Measurements from ENCODE around the gene INPP5A.

INPP5A gene

DNA sequence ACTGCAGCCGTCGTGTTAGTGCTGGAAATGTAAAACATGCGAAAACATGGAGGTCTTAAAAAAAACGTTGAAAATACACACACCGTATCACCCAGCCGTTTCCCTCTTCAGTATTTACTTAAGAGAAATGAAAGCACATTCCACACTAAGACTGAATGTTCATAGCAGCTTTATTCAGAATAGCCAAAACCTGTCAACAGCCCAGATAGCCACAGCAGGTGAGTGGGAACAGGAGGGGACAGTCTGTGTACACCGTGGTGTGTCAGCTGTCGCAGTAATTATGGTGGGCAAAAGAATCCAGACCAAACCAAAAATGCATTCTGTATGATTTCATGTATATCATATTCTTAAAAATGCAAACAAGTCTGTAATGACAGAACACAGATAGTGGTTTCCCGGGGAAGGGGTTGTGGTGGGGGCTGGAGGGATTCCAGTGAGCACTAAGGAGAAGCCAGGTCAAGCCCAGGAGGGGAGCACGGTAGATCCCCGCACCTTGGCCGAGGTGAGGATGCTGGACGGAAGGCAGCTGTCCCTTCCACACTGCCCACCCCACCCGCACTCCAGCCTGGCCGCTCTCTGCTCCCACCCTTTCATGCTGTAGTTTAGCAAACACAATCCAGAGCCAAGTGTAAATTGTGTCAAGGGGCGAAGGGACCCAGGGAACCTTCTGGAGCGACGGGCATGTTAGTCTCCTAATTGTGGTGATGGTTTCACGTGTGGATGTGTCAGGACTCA, 124.8 kb downstream of the INPP5A start:
- no peaks in the 10 kb centered on the region for H3K9me3 ChIP-seq (ENCODE audit: control insufficient read depth in 1 of 2, low read length in 2 of 2)
- H3K9ac ChIP-seq (ENCODE audit: low read depth in 1 of 2, low read length in 2 of 2) = no peak overlapping the region
- H3K27ac ChIP-seq (ENCODE audit: low read depth, low read length) = no peak overlapping the region
- no peaks in the 10 kb centered on the region for H3K4me1 ChIP-seq (ENCODE audit: control insufficient read depth in 1 of 2, insufficient read depth in 2 of 2, low read length in 2 of 2)
- H3K4me3 ChIP-seq (ENCODE audit: low read depth in 1 of 2, low read length in 2 of 2) = no peak overlapping the region
- H3K27me3 ChIP-seq (ENCODE audit: control insufficient read depth in 1 of 2, insufficient read depth in 2 of 2, low read length in 2 of 2) = no peaks in the 10 kb centered on the region
- peaks cover 12 to 25% of the 10 kb centered on the region in 2 donors for H3K36me3 ChIP-seq (ENCODE audit: control insufficient read depth in 1 of 2, insufficient read depth in 2 of 2, low read length in 2 of 2)

- Histone ChIP-seq H3K27me3 (ENCODE audit: control insufficient read depth in 1 of 2, insufficient read depth in 2 of 2, low read length in 2 of 2) (no peaks in the 10 kb centered on the region), H3K4me1 (ENCODE audit: control insufficient read depth in 1 of 2, insufficient read depth in 2 of 2, low read length in 2 of 2) (no peaks in the 10 kb centered on the region), H3K36me3 (ENCODE audit: control insufficient read depth in 1 of 2, insufficient read depth in 2 of 2, low read length in 2 of 2) (peaks cover 12 to 22% of the 10 kb centered on the region in 2 donors), H3K9me3 (ENCODE audit: control insufficient read depth in 1 of 2, low read length in 2 of 2) (no peaks in the 10 kb centered on the region), H3K9ac (ENCODE audit: low read depth in 1 of 2, low read length in 2 of 2) (no peak overlapping the region), H3K4me3 (ENCODE audit: low read depth in 1 of 2, low read length in 2 of 2) (no peak overlapping the region), H3K27ac (ENCODE audit: low read depth, low read length) (no peak overlapping the region)
Observed at GRCh38 chr10:132663666-132664365, 126.2 kb downstream of the INPP5A start.

- Histone ChIP-seq H3K4me3 (ENCODE audit: low read depth in 1 of 2, low read length in 2 of 2) (no peak overlapping the region), H3K4me1 (ENCODE audit: control insufficient read depth in 1 of 2, insufficient read depth in 2 of 2, low read length in 2 of 2) (no peaks in the 10 kb centered on the region), H3K27me3 (ENCODE audit: control insufficient read depth in 1 of 2, insufficient read depth in 2 of 2, low read length in 2 of 2) (no peaks in the 10 kb centered on the region), H3K9ac (ENCODE audit: low read depth in 1 of 2, low read length in 2 of 2) (no peak overlapping the region), H3K36me3 (ENCODE audit: control insufficient read depth in 1 of 2, insufficient read depth in 2 of 2, low read length in 2 of 2) (peaks cover 12 to 16% of the 10 kb centered on the region in 2 donors), H3K27ac (ENCODE audit: low read depth, low read length) (no peak overlapping the region), H3K9me3 (ENCODE audit: control insufficient read depth in 1 of 2, low read length in 2 of 2) (no peaks in the 10 kb centered on the region)
Observed at GRCh38 chr10:132664407-132664806, 126.8 kb downstream of the INPP5A start.

DNA sequence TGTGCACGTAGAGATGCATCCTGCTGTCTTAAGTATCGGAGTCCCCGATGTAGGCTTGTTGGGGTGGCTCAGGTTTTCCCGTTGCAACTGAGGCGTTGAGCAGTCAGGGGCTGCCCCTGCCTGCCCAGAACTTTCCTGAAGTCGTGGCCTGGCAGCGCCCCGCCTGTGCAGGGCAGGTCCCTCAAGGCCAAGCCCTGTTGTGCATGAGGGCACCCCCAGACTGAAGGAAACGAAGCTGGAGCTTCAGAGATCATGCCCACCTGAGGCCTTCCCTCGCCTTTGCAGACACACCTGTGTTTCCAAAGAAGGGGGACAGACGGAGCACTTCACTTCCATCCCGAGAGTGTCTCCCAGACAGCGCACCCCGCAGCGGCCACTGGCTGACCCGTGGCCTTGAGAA, 127.3 kb downstream of the INPP5A start:
- Histone ChIP-seq H3K27ac (ENCODE audit: low read depth, low read length) (no peak overlapping the region), H3K27me3 (ENCODE audit: control insufficient read depth in 1 of 2, insufficient read depth in 2 of 2, low read length in 2 of 2) (no peaks in the 10 kb centered on the region), H3K36me3 (ENCODE audit: control insufficient read depth in 1 of 2, insufficient read depth in 2 of 2, low read length in 2 of 2) (peaks cover 9 to 11% of the 10 kb centered on the region in 2 donors), H3K9ac (ENCODE audit: low read depth in 1 of 2, low read length in 2 of 2) (no peak overlapping the region), H3K4me1 (ENCODE audit: control insufficient read depth in 1 of 2, insufficient read depth in 2 of 2, low read length in 2 of 2) (no peaks in the 10 kb centered on the region), H3K4me3 (ENCODE audit: low read depth in 1 of 2, low read length in 2 of 2) (no peak overlapping the region), H3K9me3 (ENCODE audit: control insufficient read depth in 1 of 2, low read length in 2 of 2) (no peaks in the 10 kb centered on the region)

GRCh38 chr10:132665946-132666704, 128.5 kb downstream of the INPP5A start:
- Histone ChIP-seq H3K9me3 (ENCODE audit: control insufficient read depth in 1 of 2, low read length in 2 of 2) (no peaks in the 10 kb centered on the region), H3K4me3 (ENCODE audit: low read depth in 1 of 2, low read length in 2 of 2) (no peak overlapping the region), H3K27me3 (ENCODE audit: control insufficient read depth in 1 of 2, insufficient read depth in 2 of 2, low read length in 2 of 2) (no peaks in the 10 kb centered on the region), H3K4me1 (ENCODE audit: control insufficient read depth in 1 of 2, insufficient read depth in 2 of 2, low read length in 2 of 2) (no peaks in the 10 kb centered on the region), H3K36me3 (ENCODE audit: control insufficient read depth in 1 of 2, insufficient read depth in 2 of 2, low read length in 2 of 2) (peaks cover 0 to 2% of the 10 kb centered on the region in 2 donors), H3K27ac (ENCODE audit: low read depth, low read length) (no peak overlapping the region), H3K9ac (ENCODE audit: low read depth in 1 of 2, low read length in 2 of 2) (no peak overlapping the region)

- no peaks in the 10 kb centered on the region for H3K4me1 ChIP-seq (ENCODE audit: control insufficient read depth in 1 of 2, insufficient read depth in 2 of 2, low read length in 2 of 2)
- H3K9ac ChIP-seq (ENCODE audit: low read depth in 1 of 2, low read length in 2 of 2) = no peak overlapping the region
Observed at GRCh38 chr10:132666705-132667341, 129.2 kb downstream of the INPP5A start.

DNA sequence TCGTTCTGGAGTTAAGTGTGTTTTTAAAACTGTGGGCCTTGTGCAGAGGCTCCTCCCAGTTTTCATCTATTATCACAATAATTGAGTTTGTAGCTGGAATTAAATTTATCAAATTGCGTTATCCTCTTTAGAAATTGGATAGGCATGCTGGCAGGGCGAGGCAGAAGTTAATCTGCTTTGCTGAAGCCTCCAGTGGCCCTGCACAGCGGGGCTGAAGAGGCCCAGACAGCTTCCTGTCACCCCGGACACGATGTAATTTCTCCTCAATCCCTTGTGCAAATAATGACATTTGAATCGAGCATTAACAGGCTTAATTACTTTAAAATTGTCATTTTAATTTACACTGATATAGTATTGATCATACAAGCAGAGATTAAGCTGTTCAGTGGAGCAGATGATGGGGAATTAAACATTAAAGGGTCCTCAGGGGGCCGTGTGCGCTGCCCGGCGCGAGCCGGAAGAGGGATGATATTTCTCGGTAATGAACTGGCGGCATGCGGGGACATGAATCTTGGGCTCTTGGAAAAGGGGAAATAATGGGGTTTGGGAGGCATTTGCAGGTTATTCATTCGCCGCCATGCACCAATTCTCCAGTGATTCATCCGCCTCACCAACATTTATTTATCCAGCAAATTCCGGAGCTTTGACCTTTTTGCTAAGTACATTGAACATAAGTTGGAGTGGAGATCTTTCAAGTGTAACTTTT, 129.9 kb downstream of the INPP5A start:
- Histone ChIP-seq H3K9ac (ENCODE audit: low read depth in 1 of 2, low read length in 2 of 2) (no peak overlapping the region), H3K27me3 (ENCODE audit: control insufficient read depth in 1 of 2, insufficient read depth in 2 of 2, low read length in 2 of 2) (no peaks in the 10 kb centered on the region), H3K27ac (ENCODE audit: low read depth, low read length) (no peak overlapping the region)

More at GRCh38 chr10:132666705-132667341, 129.2 kb downstream of the INPP5A start:
- Histone ChIP-seq H3K9me3 (ENCODE audit: control insufficient read depth in 1 of 2, low read length in 2 of 2) (no peaks in the 10 kb centered on the region), H3K36me3 (ENCODE audit: control insufficient read depth in 1 of 2, insufficient read depth in 2 of 2, low read length in 2 of 2) (peaks cover 0 to 6% of the 10 kb centered on the region in 2 donors), H3K4me3 (ENCODE audit: low read depth in 1 of 2, low read length in 2 of 2) (no peak overlapping the region), H3K27me3 (ENCODE audit: control insufficient read depth in 1 of 2, insufficient read depth in 2 of 2, low read length in 2 of 2) (no peaks in the 10 kb centered on the region), H3K27ac (ENCODE audit: low read depth, low read length) (no peak overlapping the region)

GRCh38 chr10:132668048-132668394, 130.4 kb downstream of the INPP5A start:
- Histone ChIP-seq H3K4me1 (ENCODE audit: control insufficient read depth in 1 of 2, insufficient read depth in 2 of 2, low read length in 2 of 2) (no peaks in the 10 kb centered on the region), H3K27ac (ENCODE audit: low read depth, low read length) (no peak overlapping the region), H3K27me3 (ENCODE audit: control insufficient read depth in 1 of 2, insufficient read depth in 2 of 2, low read length in 2 of 2) (no peaks in the 10 kb centered on the region), H3K9me3 (ENCODE audit: control insufficient read depth in 1 of 2, low read length in 2 of 2) (no peaks in the 10 kb centered on the region), H3K4me3 (ENCODE audit: low read depth in 1 of 2, low read length in 2 of 2) (no peak overlapping the region), H3K36me3 (ENCODE audit: control insufficient read depth in 1 of 2, insufficient read depth in 2 of 2, low read length in 2 of 2) (peaks cover 0 to 5% of the 10 kb centered on the region in 2 donors), H3K9ac (ENCODE audit: low read depth in 1 of 2, low read length in 2 of 2) (no peak overlapping the region)

More for the DNA sequence above, 129.9 kb downstream of the INPP5A start:
- Histone ChIP-seq H3K36me3 (ENCODE audit: control insufficient read depth in 1 of 2, insufficient read depth in 2 of 2, low read length in 2 of 2) (peaks cover 0 to 5% of the 10 kb centered on the region in 2 donors), H3K9me3 (ENCODE audit: control insufficient read depth in 1 of 2, low read length in 2 of 2) (no peaks in the 10 kb centered on the region), H3K4me1 (ENCODE audit: control insufficient read depth in 1 of 2, insufficient read depth in 2 of 2, low read length in 2 of 2) (no peaks in the 10 kb centered on the region), H3K4me3 (ENCODE audit: low read depth in 1 of 2, low read length in 2 of 2) (no peak overlapping the region)

DNA sequence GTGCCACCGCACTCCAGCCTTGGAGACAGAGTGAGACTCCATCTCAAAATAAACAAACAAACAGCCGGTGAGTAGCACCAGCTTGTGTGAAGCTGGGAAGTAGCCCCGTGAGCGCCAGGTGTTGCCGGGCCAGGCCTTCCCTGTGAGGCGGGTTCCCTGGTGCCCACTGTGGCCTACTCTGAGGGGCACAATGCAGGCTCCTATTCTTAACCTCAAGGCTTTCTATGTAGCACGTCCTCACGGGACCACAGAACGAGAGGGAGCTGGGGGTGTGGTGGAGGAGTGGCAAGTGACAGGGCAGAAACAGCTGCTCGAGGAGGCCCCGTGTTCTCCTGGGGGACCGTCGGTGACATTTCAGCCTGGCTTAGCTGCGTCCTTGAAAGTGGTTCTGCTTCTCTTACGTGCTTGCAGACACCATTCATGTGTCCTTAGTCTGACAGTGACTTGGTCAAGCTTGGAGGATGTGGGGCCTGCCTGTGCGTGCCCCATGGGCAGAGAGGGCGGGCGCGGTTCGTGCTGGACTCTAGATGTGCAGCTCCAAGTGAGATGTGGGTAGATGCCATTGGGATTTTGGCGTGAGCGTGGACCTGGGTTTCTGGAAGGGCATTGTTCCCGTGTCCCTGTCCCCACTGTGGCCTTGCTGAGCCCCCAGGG, 131.7 kb downstream of the INPP5A start:
- Histone ChIP-seq H3K9ac (ENCODE audit: low read depth in 1 of 2, low read length in 2 of 2) (no peak overlapping the region), H3K9me3 (ENCODE audit: control insufficient read depth in 1 of 2, low read length in 2 of 2) (no peaks in the 10 kb centered on the region), H3K4me1 (ENCODE audit: control insufficient read depth in 1 of 2, insufficient read depth in 2 of 2, low read length in 2 of 2) (no peaks in the 10 kb centered on the region), H3K27ac (ENCODE audit: low read depth, low read length) (no peak overlapping the region), H3K27me3 (ENCODE audit: control insufficient read depth in 1 of 2, insufficient read depth in 2 of 2, low read length in 2 of 2) (no peaks in the 10 kb centered on the region), H3K4me3 (ENCODE audit: low read depth in 1 of 2, low read length in 2 of 2) (no peak overlapping the region), H3K36me3 (ENCODE audit: control insufficient read depth in 1 of 2, insufficient read depth in 2 of 2, low read length in 2 of 2) (peaks cover 0 to 5% of the 10 kb centered on the region in 2 donors)

Data from duodenal mucosa (tissue), 2 donors.